H7 (cell line): ENCODE data around the gene DENND5B. TPM values are rescaled to one million over a fixed set of nuclear protein-coding genes. Genes with fewer than 3 reads are reported as not detected.

ENCODE experiments used
- DNase-seq: peaks from one replicate; pipeline ENCODE4 v3.0.0; 2012
- H3K27me3 ChIP-seq: 2 replicates; pipeline ENCODE4 v1.6.0; 2011; ENCODE audit warnings: mild to moderate bottlenecking, low read length; ENCODE audit not compliant: control insufficient read depth, insufficient read depth
- H3K36me3 ChIP-seq: replicated peaks from 2 replicates; pipeline ENCODE4 v1.5.1; 2011; ENCODE audit warnings: low read length; ENCODE audit not compliant: control insufficient read depth, insufficient read depth
- H3K4me3 ChIP-seq: 2 replicates; pipeline ENCODE4 v1.5.1; 2011; ENCODE audit warnings: low read depth, mild to moderate bottlenecking, control low read depth, low read length, moderate library complexity; ENCODE audit not compliant: insufficient read depth
- total RNA-seq: library from RNA; depleted of rRNA; stranded (reverse); fragments of >200 nt; shearing (Covaris generic); gene quantifications from 2 replicates; pipeline ENCODE4 v1.2.3, GENCODE V29; 2014

Gene DENND5B
- total RNA-seq, 1 experiment from 2014 or later = 14.2 TPM

DNA sequence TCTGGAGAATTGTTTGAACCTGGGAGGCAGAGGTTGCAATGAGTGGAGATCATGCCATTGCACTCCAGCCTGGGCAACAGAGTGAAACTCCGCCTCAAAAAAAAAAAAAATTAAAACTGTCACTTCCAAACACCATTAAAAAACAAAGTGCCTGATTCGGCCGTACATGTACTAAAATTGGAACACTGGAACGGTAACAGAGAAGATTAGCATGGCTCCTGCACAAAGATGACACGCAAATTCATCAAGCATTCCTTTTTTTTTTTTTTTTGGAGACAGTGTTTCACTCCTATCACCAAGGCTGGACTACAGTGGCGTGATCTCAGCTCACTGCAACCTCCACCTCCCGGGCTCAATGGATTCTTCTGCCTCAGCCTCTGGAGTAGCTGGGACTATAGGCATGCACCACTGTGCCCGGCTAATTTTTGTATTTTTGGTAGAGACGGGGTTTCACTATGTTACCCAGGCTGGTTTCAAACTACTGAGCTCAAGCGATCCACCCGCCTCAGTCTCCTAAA lies 224.8 kb downstream of the DENND5B start:
- DNase-seq = no peak
- Histone ChIP-seq H3K27me3 (no peaks in the 10 kb centered on the region), H3K4me3 (no peak overlapping the region), H3K36me3 (no peaks in the 10 kb centered on the region)

GRCh38 chr12:31363831-31364230 lies 227.1 kb downstream of the DENND5B start:
- Histone ChIP-seq H3K27me3 (no peaks in the 10 kb centered on the region), H3K4me3 (no peak overlapping the region), H3K36me3 (no peaks in the 10 kb centered on the region)
- DNase-seq = peak; percentile 6

DNA sequence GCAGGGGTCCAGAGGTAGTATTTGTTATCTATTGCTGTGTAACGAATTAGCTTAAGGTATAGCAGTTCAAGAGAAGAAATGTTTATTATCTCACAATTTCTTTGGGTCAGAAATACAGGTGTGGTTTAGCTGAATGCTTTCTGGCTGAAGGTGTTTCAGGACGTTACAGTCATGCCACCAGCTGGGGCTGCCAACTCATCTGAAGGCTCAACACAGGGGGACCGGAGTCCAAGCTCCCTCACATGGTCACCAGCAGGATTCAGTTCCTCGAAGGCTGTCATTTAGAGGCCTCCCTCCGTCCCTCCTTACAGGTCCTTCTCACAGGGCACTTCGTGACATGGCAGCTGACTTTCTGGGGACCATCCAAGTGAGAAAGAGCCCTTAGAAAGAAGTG lies 227.5 kb downstream of the DENND5B start:
- no peak overlapping the region for H3K4me3 ChIP-seq
- H3K36me3 ChIP-seq = no peaks in the 10 kb centered on the region
- peak; percentile 11 for DNase-seq
- H3K27me3 ChIP-seq = no peaks in the 10 kb centered on the region

DNA sequence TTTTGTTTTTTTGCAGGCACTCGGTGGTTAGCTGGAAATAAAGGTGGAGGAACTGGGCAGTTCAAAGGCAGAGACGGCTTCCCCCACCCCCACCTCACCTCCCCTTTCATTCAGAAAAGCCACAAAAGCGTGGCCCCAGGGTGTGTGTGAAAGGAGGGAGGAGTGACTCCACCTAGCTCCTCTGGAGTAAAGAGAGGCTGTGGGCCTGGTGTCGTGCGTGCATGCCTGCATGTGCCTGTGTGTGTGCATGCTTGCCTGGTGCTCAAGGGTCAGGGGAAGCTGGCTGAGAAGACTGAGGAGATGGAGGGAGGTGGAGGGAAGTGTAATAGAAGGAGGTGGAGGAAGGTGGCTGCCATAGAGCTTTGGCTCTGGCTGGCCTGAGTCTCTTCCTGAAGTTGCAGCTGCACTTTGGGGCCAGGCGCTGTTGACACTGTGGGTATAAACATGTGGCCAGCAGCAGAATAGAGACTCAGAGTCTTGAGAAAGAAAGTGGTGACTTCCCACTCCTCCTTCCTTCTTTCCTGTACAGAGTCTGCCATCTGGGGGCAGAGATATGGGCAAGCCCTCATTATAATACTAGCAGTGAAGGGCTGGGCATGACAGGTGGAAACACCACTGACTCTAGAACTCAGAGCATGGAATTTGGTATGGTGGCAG lies 228.0 kb downstream of the DENND5B start:
- H3K36me3 ChIP-seq = no peaks in the 10 kb centered on the region
- H3K4me3 ChIP-seq = no peak overlapping the region
- peak; percentile 63 for DNase-seq
- H3K27me3 ChIP-seq = no peaks in the 10 kb centered on the region

DNA sequence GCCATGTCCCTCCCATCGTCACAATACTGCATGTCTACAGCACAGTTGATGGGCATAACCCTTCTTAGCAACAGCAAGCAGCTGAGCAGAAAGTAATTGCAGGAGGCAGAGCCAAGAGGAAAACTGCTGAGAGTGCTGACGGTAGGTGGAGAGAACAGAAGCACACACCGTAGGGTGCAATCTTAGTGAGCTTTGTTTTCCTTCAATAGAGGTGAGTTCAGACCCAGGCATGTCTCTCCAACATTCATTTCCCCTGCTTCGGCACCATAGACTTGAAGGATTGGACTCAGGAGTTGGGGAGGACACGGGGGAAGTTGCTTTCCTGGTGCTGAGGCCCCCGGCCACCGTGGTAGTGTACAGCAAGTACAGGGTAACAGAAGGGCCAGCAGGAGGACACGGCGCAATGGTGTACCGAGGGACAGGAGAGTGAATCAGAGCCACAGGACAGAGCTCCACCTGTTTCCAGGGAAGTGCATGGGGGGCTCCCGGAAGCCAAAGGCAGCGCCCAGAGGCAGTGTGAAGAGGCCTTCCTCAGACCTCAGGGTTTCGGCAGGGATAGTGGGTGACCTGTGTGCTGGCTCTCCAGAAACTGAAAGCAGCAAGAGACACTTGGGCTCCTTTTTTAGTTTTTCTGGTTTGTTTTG lies 228.7 kb downstream of the DENND5B start:
- peak; percentile 60 for DNase-seq
- Histone ChIP-seq H3K4me3 (no peak overlapping the region), H3K36me3 (no peaks in the 10 kb centered on the region), H3K27me3 (no peaks in the 10 kb centered on the region)

- Histone ChIP-seq H3K4me3 (no peak overlapping the region), H3K27me3 (no peaks in the 10 kb centered on the region), H3K36me3 (no peaks in the 10 kb centered on the region)
- DNase-seq = no peak
Measured at GRCh38 chr12:31361730-31362114, 229.2 kb downstream of the DENND5B start.

GRCh38 chr12:31355747-31356107 lies 235.2 kb downstream of the DENND5B start:
- Histone ChIP-seq H3K27me3 (no peaks in the 10 kb centered on the region), H3K4me3 (no peak overlapping the region), H3K36me3 (no peaks in the 10 kb centered on the region)
- no peak for DNase-seq

DNA sequence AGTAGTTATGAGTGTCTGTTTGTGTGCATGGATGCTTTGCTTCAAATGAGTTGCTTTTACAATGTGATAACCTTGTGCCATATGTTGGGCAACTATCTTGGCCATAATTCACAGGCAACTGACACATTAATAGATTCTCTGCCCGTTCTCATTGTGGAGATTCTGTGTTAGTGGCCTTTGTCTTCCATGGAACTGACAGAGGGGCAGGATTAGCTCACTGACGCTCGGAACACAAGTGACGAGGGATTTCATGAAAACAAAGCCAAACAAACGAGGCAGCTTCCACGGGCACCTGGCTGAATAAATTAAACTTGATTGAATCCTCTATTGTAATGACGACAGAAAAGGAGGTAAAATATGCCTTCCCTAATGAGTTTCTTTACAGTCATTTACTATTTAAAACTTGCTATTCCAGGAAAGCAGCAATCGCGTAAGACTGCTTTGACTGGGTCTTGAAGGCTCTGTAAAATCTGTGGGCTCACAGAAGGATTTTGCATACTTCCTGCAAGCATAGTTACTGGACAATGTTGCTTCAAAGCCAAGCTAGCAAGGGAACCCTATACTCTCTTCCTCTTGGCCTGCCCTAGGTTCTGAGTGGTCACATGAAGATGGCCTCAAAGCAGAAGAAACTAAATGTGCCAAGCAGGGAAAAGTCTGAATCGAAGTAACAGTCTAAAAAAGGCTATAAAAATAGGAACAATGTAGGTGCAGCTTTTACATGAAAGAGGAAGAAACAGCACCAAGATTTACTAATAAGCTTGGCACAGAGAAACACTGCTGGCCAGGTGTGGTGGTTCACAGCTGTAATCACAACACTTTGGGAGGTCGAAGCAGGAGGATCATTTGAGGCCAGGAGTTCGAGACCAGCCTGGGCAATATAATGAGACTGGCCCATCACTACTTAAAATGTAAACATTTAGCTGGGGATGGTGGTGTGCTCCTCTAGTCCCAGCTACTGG lies 236.9 kb downstream of the DENND5B start:
- DNase-seq = no peak
- no peak overlapping the region for H3K4me3 ChIP-seq
- no peaks in the 10 kb centered on the region for H3K27me3 ChIP-seq
- no peaks in the 10 kb centered on the region for H3K36me3 ChIP-seq

DNA sequence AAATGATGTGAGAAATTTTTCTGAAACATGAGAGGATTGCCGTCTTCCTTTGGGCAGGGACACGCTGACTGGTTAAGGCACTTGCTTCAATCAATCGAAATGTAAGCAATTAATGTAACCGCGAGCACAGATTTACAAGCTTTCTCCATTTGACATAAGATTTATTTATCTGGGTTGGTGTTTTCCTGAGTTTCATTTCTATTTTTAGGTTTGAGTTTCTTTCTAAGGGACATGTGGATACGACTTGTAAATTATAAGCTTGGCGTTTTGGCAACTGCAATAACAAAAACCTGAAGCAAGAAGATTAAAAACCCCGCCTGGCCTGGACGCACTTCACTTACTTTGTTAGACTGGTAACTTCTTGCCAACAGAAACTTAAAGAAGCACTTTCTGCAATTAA lies 244.7 kb downstream of the DENND5B start:
- no peaks in the 10 kb centered on the region for H3K36me3 ChIP-seq
- no peaks in the 10 kb centered on the region for H3K27me3 ChIP-seq
- no peak for DNase-seq
- H3K4me3 ChIP-seq = no peak overlapping the region

DNA sequence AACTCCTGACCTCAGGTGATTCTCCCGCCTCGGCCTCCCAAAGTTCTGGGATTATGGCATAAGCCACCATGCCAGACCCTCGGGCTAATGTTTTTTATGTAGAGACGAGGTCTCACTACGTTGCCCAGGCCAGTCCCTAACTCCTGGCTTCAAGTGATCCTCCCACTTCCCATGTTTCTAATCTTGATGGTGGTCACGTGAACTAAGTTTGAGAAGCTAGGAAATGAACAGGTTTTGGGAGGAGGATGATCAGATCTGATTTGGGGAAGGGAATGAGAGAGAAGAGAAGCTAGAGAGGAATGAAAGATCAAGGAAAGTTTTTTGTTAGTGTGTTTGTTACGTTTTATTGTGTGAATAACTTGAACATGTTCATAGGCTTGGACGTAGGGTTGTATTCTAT lies 247.8 kb downstream of the DENND5B start:
- no peak for DNase-seq
- Histone ChIP-seq H3K36me3 (no peaks in the 10 kb centered on the region), H3K4me3 (no peak overlapping the region), H3K27me3 (no peaks in the 10 kb centered on the region)

- no peak overlapping the region for H3K4me3 ChIP-seq
- no peaks in the 10 kb centered on the region for H3K27me3 ChIP-seq
- no peaks in the 10 kb centered on the region for H3K36me3 ChIP-seq
- DNase-seq = no peak
Measured at GRCh38 chr12:31342286-31342685, 248.7 kb downstream of the DENND5B start.

DNA sequence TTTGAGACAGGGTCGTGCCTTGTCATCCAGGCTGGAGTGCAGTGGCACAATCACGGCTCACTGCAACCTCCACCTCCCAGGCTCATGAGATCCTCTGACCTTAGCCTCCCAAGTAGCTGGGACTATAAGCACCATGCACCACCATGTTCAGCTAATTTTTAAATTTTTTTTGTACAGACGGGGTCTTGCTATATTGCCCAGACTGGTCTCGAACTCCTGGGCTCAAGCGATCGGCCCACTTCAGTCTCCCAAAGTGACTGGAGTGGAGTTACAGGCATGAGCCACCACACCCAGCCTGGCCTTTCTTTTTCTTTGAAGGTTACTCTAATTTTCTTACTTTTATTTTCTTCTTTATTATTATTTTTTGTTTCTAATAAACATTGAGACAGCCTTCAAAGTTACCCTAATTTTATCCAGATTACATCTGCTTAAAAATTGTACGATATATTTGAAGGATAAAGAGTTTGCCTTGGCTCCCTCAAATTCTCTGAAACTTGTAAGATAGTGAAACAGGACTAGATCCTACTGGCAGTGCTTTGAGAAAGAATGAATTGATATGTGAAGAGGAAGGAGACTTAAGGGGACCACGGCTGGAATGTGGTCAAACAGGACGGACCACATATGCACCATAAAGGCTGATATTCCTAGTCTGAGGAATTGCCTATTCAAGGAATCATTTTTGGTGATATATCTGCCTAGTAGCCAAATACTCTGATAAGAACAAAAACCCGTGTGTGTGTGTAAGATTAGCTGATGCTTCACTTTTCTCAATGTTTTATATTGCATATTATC lies 250.9 kb downstream of the DENND5B start:
- Histone ChIP-seq H3K4me3 (no peak overlapping the region), H3K36me3 (no peaks in the 10 kb centered on the region), H3K27me3 (no peaks in the 10 kb centered on the region)
- peak; percentile 44 for DNase-seq

- no peak for DNase-seq
- no peaks in the 10 kb centered on the region for H3K27me3 ChIP-seq
- H3K4me3 ChIP-seq = no peak overlapping the region
- H3K36me3 ChIP-seq = no peaks in the 10 kb centered on the region
Measured at GRCh38 chr12:31337952-31338351, 253.0 kb downstream of the DENND5B start.
